Fibroblast of villous mesenchyme (primary cell): ENCODE data around the gene ZNF844. TPM values are rescaled to one million over a fixed set of nuclear protein-coding genes. Genes with fewer than 3 reads are reported as not detected.

Experiments used
- DNase-seq: peaks from one replicate; pipeline ENCODE4 v3.0.0-alpha.2; 2010; ENCODE audit warnings: low read depth
- H3K4me3 ChIP-seq: 2 replicates; pipeline ENCODE4 v1.5.1; 2011; ENCODE audit warnings: low read depth, mild to moderate bottlenecking, low read length
- CTCF ChIP-seq: IDR thresholded peaks from 2 replicates; pipeline ENCODE4 v1.5.1; 2012; ENCODE audit warnings: low read depth, mild to moderate bottlenecking, low read length; ENCODE audit not compliant: insufficient read depth
- total RNA-seq: library from RNA; depleted of rRNA; stranded (reverse); fragments of >200 nt; gene quantifications from 2 replicates; pipeline ENCODE4 v1.2.3, GENCODE V29; 2012

The ZNF844 gene
- total RNA-seq, 1 donor: 1.7 TPM

GRCh38 chr19:12042893-12043292 lies 21.6 kb upstream of the ZNF844 start:
- TF ChIP-seq CTCF: no peak

GRCh38 chr19:12043752-12044422 lies 20.6 kb upstream of the ZNF844 start:
- DNase-seq: no peak
- no peak overlapping the region for H3K4me3 ChIP-seq
- no peak for TF ChIP-seq CTCF

More at GRCh38 chr19:12042893-12043292, 21.6 kb upstream of the ZNF844 start:
- H3K4me3 ChIP-seq: no peak overlapping the region
- no peak for DNase-seq

GRCh38 chr19:12047868-12048267 lies 16.7 kb upstream of the ZNF844 start:
- H3K4me3 ChIP-seq: no peak overlapping the region
- no peak for TF ChIP-seq CTCF
- DNase-seq: no peak

- TF ChIP-seq CTCF: no peak
- no peak for DNase-seq
- peak overlapping the region; percentile 79 for H3K4me3 ChIP-seq
Observed at GRCh38 chr19:12052091-12052496, 12.4 kb upstream of the ZNF844 start.

- H3K4me3 ChIP-seq: peak within 1 kb of the TSS; percentile 79
- TF ChIP-seq CTCF: peak; percentile 12
- peak; percentile 82 for DNase-seq
Observed at GRCh38 chr19:12052497-12053169, 11.9 kb upstream of the ZNF844 start, which contains the start of gene ZNF878. TSS of gene ZNF878 (minus strand) at chr19:12052961. CDS start at chr19:12052801, 160 bp downstream.

GRCh38 chr19:12055784-12056183 lies 8.7 kb upstream of the ZNF844 start:
- no peak overlapping the region for H3K4me3 ChIP-seq
- TF ChIP-seq CTCF: no peak
- DNase-seq: no peak
